NCI-H774 (cell line): ENCODE measurements around the gene GZMM.
"Not testable (repeated sequence)": the region's sequence is repeated elsewhere in the genome, so short reads cannot be mapped to it uniquely, and the experiment has no call there.

Experiments used
- DNase-seq: peaks from one replicate; lab custom pipeline; 2025; lab: John Stamatoyannopoulos, UW

Gene GZMM

DNA sequence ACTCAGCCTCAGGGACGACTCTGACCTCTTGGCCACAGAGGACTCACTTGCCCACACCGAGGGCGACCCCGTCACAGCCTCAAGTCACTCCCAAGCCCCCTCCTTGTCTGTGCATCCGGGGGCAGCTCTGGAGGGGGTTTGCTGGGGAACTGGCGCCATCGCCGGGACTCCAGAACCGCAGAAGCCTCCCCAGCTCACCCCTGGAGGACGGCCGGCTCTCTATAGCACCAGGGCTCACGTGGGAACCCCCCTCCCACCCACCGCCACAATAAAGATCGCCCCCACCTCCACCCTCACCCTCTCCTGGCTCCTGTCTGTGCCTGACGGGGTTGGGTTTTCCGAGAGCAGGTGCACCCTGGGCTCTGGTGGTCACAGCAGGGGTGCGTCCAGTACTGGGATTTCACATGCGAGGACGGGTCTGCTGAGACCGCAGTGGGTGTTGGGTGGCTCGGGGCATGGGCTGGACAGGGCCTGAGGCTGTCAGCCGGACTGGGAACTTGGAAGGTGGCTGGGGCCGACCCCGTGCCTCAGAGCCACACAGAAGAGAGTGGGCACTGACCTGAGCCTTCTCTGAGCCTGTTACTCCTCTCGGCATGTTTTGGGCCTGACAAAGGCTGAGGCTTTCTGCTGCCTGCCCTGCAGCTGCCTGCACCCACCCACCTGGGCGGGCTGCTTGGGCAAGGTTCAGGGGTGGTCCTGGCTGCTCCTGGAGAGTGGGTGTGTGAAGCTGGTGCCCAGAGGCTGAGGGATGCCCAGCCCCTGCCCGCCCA lies 39.5 kb downstream of the GZMM start:
- no peak for DNase-seq

DNA sequence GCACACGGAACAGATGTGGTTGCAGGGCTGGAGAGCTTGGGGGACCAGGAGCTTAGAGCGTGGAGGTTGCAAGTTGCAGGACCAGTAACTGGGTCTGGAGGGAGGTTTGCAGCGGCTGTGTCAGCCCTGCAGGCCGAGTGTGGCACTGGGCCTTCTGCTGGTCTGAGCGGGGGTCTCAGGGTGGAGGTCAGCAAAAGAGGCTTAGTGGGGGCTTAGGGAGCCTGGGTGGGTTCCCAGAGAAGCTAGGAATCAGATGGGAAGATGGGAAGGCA lies 40.1 kb downstream of the GZMM start:
- no peak for DNase-seq

DNA sequence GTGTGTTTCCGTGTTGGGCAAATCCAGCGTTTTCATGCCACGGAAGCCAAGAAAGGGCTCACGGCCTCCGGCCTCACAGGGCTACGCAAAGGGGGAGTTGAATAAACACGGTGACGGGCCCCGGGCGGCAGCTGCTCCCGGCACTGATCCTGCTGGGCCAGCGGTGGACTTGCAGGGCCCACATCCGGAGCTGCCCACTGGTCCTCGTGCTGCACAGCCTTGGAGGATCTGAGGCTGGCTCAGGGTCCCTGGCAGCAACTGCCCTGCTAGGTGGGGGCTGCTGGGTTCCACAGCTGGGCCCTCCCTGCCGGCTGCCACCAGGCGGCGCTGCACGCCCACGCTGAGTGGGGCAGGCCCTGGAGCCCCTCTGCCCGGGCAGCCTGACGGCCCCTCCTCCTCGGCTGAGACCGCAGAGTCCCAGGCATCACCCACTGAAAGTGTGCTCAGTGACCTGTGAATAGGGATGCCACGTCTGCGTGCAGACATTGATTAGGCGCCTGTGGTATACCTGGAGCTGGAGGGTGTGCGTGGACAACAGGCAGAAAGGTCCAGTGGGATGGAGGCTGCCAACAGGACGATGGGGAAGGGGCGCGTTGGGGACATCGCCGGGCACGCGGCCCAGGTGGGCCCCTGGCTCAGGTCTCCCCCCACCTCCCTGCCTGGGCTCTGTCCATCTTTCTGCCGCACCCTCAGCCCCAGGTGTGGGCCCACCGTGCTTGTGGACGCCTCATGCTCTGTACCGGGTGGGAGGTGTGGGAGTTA lies 40.6 kb downstream of the GZMM start:
- no peak for DNase-seq

DNA sequence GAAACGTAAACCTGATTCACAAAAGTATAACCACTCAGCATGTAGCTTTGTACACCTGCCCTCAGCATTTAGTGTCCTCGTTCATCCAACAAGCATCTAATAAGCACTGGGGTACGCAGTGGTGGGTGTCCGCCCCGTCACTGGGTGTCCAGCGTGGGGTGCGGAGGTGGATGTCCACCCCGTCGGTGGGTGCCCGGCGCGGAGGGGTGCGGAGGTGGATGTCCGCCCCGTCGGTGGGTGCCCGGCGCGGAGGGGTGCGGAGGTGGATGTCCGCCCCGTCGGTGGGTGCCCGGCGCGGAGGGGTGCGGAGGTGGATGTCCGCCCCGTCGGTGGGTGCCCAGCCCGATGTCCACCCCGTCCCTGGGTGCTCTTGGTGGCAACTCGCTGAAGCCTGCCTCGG lies 41.3 kb downstream of the GZMM start:
- DNase-seq: not testable (repeated sequence)

DNA sequence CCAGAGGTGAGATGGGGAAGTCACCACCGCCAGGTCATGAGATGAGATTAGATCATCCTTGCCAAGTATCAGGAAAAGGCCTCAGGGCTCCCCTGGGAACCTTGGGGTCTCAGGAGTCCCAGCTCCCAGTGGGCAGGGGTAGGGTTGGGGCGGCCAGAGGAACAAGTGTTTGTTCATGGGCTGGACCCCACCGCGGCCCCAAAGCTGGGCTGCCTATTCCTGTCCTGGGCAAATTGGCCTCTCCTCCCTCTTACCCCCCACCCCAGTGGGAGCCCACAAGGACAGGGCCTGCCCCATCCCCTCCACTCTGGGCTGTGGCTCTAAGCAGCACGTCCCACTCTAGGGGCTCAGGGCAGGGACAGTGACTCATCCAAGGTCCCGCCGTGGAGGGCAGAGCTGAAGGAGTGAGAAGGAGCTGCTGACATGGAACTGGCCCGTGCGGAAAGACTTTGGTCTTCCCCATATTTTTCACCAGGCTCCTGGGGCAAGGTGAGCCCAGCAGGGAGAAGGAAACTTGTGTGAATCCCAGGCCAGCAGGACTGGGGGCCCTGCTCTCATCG lies 41.8 kb downstream of the GZMM start:
- DNase-seq: no peak

DNA sequence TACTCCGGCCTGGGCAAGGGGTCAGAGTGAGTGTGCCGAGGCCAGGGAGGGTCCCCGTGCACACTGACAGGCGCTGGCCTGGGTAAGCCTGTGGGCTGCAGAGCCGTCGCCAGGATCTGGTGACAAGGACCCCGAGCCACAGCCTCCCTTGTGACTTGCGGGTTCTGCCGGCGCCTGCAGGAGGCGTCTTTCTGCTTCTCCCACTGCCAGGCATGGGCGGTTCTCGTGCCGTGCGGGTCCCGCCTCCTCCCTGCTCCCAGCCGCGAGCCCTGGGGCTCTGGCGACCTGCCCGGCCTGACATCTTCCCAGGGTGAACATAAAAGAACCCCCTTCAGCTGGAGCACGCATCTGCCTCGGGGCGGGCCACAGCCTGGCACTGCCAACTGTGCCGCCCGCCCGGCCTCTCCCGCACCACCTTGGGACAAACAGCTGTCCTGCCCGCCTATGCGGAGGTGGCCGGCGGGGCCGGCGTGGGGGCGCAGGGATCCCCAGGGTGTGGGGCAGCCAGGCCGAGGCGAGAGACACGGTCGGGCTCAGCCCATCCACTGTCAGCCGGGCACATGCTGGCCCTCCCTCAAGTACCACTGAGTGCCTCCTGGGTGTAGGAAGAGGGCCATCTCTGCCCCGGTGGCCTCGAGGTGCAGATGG lies 44.4 kb downstream of the GZMM start:
- peak; percentile 87 for DNase-seq

DNA sequence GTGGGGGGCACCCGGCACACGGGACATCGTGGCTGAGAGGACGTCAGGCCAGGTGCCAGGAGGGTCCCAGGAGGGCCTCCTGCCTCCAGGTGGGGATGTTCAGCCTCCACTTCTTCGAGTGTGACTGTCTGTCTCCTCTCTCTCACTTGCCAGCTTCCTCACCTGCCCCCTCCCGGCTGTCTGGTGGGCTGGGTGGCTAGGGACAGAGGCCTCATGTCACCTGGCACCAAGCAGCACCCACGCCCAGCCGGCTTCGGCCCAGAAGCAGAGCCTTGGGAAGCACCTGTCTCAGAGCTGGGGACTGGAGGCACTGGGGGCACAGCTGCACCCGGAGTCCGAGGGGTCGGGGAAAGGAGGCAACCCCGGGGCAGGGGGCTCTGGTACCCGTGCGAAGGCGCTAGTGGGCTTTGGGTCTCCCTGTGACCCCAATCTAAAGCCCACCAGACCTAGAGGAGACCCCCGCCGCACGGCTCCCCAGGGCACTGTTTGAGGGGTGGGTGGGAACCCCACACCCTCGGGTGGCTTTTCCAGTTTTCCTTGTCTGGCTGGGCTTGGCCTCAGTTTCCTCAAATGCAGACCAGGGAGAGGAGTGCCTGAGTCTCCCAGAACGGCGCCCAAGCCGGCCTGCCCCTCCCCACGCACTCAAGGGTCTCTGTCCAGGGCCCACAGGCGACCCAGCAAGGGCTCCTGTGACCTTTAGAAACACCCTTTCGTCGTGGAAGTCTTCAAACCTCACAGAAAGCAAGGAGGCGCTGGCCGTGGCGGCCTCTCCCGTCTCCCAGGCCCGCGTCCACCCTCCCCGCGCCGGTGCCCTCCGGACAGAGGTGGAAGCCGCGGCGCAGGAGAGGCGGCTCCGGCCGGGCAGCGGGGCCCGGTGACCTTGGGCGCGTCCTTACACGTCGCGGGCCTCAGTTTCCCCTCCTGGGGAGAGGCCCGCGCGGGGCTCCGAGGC lies 45.2 kb downstream of the GZMM start:
- no peak for DNase-seq

DNA sequence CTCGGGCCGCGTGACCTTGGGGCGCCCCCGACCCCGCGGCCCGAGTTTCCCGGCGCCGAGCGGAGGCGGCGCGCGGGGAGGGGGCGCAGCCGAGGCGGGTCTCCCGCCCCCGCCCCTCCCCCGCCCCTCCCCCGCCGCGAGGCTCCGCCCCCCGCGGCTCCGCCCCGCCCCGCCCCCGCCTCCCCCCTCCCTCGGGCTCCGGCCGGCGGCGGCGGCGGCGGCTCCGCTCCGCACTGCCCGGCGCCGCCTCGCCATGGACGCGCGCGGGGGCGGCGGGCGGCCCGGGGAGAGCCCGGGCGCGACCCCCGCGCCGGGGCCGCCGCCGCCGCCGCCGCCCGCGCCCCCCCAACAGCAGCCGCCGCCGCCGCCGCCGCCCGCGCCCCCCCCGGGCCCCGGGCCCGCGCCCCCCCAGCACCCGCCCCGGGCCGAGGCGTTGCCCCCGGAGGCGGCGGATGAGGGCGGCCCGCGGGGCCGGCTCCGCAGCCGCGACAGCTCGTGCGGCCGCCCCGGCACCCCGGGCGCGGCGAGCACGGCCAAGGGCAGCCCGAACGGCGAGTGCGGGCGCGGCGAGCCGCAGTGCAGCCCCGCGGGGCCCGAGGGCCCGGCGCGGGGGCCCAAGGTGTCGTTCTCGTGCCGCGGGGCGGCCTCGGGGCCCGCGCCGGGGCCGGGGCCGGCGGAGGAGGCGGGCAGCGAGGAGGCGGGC lies 46.0 kb downstream of the GZMM start, which contains the start of gene HCN2:
Gene HCN2, plus strand, starts transcription at position 189 of the 703 bp plus-strand sequence. Its CDS starts 65 bp downstream, at position 254.
- DNase-seq: no peak

DNA sequence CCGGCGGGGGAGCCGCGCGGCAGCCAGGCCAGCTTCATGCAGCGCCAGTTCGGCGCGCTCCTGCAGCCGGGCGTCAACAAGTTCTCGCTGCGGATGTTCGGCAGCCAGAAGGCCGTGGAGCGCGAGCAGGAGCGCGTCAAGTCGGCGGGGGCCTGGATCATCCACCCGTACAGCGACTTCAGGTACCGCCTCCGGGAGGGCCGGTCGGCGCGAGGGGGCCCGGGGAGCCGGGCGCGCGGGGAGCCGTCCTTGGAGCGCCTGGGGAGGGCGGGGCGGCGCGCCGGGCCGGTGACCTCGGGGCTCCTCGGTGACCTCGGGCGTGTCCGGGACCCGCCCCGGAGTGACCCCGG lies 46.5 kb downstream of the GZMM start:
- DNase-seq: no peak

DNA sequence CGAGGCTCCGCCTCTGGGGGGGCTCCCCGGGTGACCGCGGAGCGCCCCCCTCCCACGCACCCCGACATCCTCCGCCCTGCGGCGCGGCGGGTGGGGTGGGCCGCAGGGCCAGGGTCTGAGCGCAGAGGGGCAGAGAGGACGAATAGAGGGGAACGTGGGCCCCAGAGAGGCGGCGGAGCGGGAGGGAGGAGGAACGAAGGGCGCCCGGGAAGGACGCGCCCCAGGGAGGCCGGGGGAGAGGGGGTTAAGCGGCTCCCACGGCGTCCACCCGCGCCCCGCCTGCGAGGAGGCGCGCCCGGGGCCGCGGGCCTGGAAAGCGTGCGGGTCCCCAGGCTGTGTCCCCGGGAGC lies 46.9 kb downstream of the GZMM start:
- no peak for DNase-seq

DNA sequence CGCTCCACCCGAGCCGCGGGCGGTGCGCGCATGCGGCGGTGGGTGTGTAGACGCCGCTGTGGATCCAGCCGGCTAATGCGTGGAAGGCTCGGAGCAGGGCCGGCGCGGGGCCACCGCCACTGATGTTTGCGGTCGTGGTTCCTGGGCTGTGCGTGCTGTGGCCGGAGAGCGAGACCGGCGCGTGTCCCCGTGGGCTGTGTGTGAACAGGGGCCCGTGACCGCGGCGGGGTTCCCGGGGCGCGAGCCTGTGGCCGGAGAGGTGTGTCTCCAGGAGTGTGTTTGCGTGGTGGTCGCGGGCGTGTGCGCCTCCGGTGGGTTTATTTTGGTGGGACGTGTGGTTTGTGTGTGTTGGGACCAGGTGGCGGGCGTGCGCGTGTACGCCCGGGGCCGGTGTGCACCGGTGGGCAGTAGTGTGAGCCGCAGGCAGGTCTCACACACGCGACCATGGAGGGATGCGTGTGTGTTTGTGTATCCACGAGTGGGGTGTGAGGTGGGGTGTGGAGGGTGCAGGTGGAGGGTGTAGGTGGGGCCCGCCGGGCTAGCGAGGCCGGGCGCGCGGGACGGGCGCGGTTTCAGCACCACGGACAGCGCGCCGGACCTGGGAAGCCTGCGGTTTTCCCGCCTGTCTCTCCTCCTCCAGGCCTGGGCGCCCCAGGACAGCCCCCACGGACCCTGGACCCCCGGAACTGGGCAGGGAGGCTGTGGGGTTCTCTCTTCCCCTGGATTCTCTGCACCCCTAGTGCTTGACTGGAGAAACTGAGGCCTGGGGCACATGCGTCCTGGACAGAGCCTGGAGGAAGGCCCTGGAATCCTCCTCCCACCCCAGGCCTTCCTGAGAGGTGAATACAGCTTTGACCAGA lies 47.5 kb downstream of the GZMM start:
- no peak for DNase-seq

DNA sequence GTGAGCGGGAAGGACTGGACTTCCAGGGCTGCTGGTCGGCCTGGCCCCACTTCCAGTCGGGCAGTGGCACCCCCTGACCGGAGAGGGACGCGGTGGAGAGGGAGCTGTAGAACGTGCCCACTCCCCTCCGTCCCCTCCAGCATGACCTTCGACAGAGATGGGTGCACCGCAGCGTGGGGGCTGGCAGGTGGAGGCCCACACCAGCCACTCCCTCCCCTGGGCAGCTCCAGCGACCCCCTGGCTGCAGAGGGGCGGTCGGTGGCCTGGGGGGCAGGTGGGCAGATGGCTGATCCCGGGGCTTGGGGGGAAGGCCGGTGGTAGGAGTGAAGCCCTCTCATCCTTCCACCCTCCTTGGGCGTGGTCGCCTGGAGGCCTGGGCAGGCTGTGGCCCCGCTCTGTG lies 48.2 kb downstream of the GZMM start:
- no peak for DNase-seq

DNA sequence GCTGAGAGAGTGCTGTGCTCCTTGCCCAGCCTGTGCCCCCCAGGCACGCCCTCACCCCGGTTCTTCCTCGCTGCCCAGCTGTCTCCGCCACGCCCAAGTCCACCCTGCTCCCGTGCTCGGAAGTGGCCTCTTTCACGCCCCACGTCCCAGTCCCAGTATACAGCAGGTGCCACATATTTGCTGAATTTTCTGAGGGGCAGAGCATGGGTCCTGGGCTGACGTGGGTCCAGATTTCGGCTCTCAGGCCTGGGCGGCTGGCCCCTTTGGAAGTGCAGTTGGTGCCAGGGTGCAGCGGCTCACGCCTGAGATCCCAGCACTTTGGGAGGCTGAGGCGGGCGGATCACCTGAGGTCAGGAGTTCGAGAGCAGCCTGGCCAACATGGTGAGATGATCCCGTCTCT lies 49.2 kb downstream of the GZMM start:
- no peak for DNase-seq

DNA sequence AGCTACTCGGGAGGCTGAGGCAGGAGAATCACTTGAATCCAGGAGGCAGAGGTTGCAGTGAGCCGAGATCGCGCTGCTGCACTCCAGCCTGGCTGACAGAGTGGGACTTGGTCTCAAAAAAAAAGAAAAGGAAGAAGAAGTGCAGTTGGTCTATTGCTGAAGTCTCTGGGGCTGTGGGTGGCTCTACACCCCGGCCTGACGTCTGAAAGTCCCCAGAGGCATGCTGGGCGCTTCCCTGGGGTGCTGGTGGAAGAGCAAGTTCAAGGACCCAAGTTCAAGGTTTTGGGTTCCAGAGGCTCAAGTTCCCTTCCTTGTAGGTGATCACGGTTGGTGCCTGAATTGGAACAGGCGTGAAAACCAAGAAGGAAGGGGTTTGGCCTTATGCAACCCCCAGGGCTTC lies 49.7 kb downstream of the GZMM start:
- no peak for DNase-seq

DNA sequence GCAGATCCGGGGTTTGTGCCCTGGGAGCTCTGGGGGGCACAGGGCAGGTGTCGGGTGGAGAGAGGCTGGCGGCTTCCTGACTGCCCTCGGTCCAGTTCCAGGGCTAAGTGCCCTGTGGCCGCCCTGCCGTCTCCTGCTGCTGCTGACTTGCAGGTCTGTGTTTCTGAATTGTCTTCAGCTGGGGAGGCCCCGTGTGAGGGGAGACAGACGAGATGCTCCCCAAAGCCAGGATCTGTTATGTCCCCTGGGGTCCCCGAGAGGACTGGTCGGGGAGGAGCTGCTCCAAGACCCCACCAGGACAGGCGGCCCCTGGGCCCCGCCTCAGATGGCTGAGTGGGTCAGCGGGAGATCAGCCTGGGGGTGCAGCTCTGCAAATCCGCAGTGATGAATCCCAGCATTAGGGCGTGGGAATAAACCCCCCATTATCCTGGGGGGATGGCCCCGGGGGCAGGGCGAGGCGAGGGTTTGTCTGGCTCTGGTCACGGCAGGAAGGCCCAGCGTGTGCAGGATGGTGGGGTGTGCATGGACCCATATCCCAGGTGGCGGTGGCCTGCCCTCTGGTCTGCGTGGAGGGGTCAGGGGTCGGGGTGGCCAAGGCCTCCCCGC lies 50.5 kb downstream of the GZMM start:
- DNase-seq: no peak

DNA sequence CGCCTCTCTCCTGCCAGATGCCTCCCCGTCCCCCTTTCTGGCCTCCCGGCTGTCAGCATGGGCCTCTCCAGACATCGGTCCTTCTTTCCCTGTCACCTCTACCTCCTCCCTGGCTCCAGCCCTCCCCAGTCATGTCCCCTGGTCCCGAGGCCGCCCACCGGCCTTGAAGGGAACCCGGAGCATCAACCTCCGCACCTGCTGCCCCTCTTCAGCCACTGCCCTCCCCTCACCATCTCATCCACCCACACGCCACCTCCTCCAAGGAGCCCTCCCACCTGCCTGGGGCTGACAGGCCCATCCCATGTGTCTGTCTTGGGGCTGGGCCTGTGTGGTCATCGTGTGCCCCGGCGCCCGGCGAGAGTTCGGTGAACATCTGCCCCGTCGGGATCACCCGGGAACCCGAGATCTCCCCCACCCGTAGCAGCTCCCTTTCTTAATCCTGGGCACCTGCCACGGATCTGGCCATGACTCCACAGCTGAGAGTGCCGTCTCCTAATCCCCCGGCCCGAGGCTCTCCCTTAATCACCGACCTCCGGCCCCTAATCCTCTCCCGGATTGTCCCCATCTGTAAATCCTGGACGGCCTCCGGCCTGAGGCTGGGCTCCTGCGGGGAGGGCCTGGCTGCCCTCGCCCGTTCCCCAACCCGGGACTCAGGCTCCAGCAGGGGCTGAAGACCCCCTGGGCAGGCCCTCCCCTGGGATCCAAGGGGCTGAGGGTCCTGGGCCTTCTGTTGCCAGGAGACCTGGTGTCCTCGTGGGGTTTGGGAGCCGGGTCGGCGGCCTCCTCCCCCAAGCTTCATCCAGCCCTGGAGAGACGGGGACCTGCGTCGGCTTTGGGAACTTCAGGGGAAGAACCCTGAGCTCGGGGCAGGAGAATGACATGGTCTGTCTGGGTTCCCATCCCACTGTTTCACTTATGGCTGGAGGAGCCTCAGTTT lies 51.7 kb downstream of the GZMM start:
- DNase-seq: no peak

DNA sequence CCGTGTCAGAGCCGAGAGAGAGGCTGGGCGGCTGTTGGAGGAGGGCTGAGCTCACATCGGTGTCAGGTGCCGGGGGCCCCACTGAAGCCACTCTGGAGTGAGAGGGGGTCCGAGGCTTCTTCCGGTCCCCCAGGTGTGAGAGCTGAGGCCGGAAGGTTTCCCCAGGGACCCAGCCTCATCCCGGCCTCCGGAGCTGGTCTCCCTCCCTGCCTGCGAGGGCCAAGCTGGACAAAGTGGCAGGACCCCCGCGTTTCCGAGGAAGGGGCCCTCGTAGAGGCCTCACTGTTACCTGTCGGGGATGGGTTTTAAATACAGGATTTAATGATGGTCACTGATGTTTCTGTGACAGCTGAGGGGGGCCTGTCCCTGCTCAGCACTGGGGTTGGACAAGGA lies 52.4 kb downstream of the GZMM start:
- no peak for DNase-seq

DNA sequence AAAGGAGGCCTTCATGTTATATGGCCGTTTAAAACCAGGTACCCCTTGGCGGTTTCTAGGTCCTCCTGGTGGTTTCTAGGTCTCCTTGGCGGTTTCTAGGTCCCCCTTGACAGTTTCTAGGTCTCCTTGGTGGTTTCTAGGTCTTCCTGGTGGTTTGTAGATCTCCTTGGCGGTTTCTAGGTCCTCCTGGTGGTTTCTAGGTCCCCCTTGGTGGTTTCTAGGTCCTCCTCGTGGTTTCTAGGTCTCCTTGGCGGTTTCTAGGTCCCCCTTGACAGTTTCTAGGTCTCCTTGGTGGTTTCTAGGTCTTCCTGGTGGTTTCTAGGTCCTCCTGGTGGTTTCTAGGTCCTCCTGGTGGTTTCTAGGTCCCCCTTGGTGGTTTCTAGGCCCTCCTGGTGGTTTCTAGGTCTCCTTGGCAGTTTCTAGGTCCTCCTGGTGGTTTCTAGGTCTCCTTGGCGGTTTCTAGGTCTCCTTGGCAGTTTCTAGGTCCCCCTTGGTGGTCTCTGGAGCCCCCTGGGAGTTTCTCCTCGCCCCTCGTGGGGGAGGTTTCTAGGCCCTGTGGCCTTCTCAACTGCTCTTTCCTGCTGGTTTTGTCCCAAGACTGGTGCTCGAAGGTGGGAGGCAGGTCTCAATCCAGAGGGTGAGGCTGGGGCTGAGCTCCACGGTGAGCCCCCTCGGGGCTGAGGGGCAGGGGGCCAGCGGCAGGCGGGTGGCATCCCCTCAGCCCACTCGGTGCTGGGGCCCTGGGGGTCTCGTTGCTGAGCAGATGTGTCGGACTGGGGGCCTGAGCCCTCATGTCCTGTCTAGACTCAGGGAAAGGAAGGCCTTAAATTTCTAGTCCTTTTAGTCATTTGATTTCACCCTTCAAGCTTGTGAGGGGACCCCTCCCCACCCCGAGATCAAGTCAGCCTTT lies 53.8 kb downstream of the GZMM start:
- no peak for DNase-seq
